Smooth muscle cell (in vitro differentiated cells): ENCODE measurements around the gene ABCF3. TPM values are rescaled to one million over a fixed set of nuclear protein-coding genes. Genes with fewer than 3 reads are reported as not detected.

Experiments used
- DNase-seq: peaks from one replicate; lab custom pipeline; 2025; ENCODE audit not compliant: unreplicated experiment; lab: John Stamatoyannopoulos, UW
- H2AFZ ChIP-seq: fragments of 200-600 bp; sonication (generic); 2 replicates; pipeline ENCODE4 v1.6.0; 2016; ENCODE audit warnings: antibody characterized with exemption, low read depth, mild to moderate bottlenecking
- H3F3A ChIP-seq: fragments of 200-600 bp; sonication (generic); 2 replicates; pipeline ENCODE4 v1.6.0; 2017; ENCODE audit warnings: antibody characterized with exemption, low read depth
- H3K27ac ChIP-seq: fragments of 200-600 bp; sonication (generic); 2 replicates; pipeline ENCODE4 v1.5.1; 2016; ENCODE audit warnings: low read depth, mild to moderate bottlenecking
- H3K27me3 ChIP-seq: fragments of 200-600 bp; sonication (generic); 2 replicates; pipeline ENCODE4 v1.6.1; 2016; ENCODE audit warnings: low read depth, mild to moderate bottlenecking
- H3K36me3 ChIP-seq: fragments of 200-600 bp; sonication (generic); 2 replicates; pipeline ENCODE4 v1.5.1; 2016; ENCODE audit warnings: low read depth
- H3K4me1 ChIP-seq: fragments of 200-600 bp; sonication (generic); 2 replicates; pipeline ENCODE4 v1.5.1; 2016; ENCODE audit warnings: low read depth
- H3K4me2 ChIP-seq: fragments of 200-600 bp; sonication (generic); 2 replicates; pipeline ENCODE4 v1.6.0; 2016; ENCODE audit warnings: mild to moderate bottlenecking
- H3K4me3 ChIP-seq: fragments of 200-600 bp; sonication (generic); 2 replicates; pipeline ENCODE4 v1.5.1; 2016; ENCODE audit warnings: mild to moderate bottlenecking
- H3K79me2 ChIP-seq: fragments of 200-600 bp; sonication (generic); 2 replicates; pipeline ENCODE4 v1.6.0; 2016; ENCODE audit warnings: low read depth, mild to moderate bottlenecking
- H3K9ac ChIP-seq: fragments of 200-600 bp; sonication (generic); 2 replicates; pipeline ENCODE4 v1.6.0; 2016; ENCODE audit warnings: low read depth
- H3K9me3 ChIP-seq: fragments of 200-600 bp; sonication (generic); replicated peaks from 2 replicates; pipeline ENCODE4 v1.5.1; 2016; ENCODE audit warnings: low read depth
- H4K20me1 ChIP-seq: fragments of 200-600 bp; sonication (generic); 2 replicates; pipeline ENCODE4 v1.6.0; 2016; ENCODE audit warnings: low read depth
- CTCF ChIP-seq: fragments of 200-600 bp; sonication (generic); IDR thresholded peaks from 2 replicates; pipeline ENCODE4 v1.5.1; 2017; ENCODE audit warnings: borderline replicate concordance, mild to moderate bottlenecking, antibody characterized with exemption; ENCODE audit not compliant: insufficient read depth, poor library complexity, severe bottlenecking
- WGBS: methylation state at CpG from one replicate; pipeline ENCODE4 v1.1.7; 2016; ENCODE audit warnings: low lambda C conversion rate; 5-methylcytosine and 5-hydroxymethylcytosine counted together
- polyA plus RNA-seq: library from polyadenylated mRNA; unstranded; fragments of >200 nt; fragmentation: Nextera tagmentation; extraction: Ambion mirVana; gene quantifications from 2 replicates; pipeline ENCODE4 v1.2.1, GENCODE V29; 2016
- total RNA-seq: library from RNA; depleted of rRNA; stranded (reverse); fragments of >200 nt; gene quantifications from 2 replicates; pipeline ENCODE4 v1.2.3, GENCODE V29; 2014

ABCF3 gene
- total and polyA plus RNA-seq, 2 experiments from 2014 or later, result 34.6 to 46.3 TPM

DNA sequence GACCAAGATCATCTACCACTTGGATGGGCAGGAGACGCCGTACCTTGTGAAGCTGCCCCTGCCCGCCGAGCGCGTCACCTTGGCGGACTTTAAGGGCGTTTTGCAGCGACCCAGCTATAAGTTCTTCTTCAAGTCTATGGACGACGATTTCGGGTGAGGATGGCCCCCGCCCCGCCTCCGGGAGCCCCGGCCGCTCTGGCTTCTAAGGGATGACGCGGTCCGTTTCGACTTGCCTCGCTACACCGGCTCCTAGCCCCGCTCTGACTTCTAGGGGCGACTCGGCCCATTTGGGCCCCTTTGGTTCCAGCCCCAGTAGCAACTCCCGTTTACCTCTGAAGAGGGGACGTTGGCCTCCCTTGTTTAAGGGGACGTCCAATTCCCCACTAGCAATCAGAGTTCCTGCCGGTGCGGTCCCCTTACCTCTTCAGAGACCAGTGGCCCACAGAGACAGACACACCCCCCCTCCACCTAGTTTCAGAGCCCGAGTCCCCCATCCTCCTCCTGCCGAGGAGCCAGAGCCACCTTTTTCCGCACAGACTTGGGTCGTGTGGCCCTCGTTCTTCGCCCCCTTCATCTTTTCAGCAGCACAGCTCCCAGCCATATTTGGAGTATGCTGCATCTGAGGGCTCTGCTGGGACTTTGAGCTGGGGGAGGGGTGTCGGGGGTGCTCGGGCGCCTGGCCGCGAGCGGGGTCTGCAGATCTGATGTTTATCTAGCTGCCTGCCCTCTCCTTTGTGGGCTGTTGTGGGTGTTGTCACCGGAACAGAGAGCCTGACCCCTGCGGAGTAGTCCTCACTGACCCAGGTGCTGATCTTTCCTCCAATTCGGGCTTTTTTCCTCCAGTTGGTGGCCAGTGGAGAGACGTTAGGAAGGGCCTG, 30.1 kb upstream of the ABCF3 start:
- peak overlapping the region; percentile 38 for H2AFZ ChIP-seq
- WGBS, result 2% methylated on average over 46 of the region's 47 CpGs
- peak overlapping the region; percentile 96 for H3K4me3 ChIP-seq
- no peaks in the 10 kb centered on the region for H3K27me3 ChIP-seq
- H3F3A ChIP-seq, result peaks cover 15% of the 10 kb centered on the region
- peak overlapping the region; percentile 63 for H3K27ac ChIP-seq
- peaks cover 21% of the 10 kb centered on the region for H3K4me1 ChIP-seq
- peaks cover 52% of the 10 kb centered on the region for H4K20me1 ChIP-seq
- no peaks in the 10 kb centered on the region for H3K9me3 ChIP-seq
- DNase-seq, result peak; percentile 41
- H3K79me2 ChIP-seq, result peaks cover 52% of the 10 kb centered on the region
- H3K36me3 ChIP-seq, result no peaks in the 10 kb centered on the region
- no peak for TF ChIP-seq CTCF
- peak overlapping the region; percentile 87 for H3K4me2 ChIP-seq
- peak overlapping the region; percentile 89 for H3K9ac ChIP-seq

GRCh38 chr3:184156522-184156955, 29.5 kb upstream of the ABCF3 start:
- TF ChIP-seq CTCF, result no peak
- peak overlapping the region; percentile 89 for H3K9ac ChIP-seq
- H3K79me2 ChIP-seq, result peaks cover 59% of the 10 kb centered on the region
- no peak overlapping the region for H2AFZ ChIP-seq
- H3K4me3 ChIP-seq, result peak overlapping the region; percentile 96
- DNase-seq, result peak; percentile 28
- no peaks in the 10 kb centered on the region for H3K36me3 ChIP-seq
- 0% methylated on average over 3 of the region's 6 CpGs for WGBS
- no peaks in the 10 kb centered on the region for H3K9me3 ChIP-seq
- peak overlapping the region; percentile 63 for H3K27ac ChIP-seq
- peaks cover 21% of the 10 kb centered on the region for H3K4me1 ChIP-seq
- H3K27me3 ChIP-seq, result no peaks in the 10 kb centered on the region
- H3F3A ChIP-seq, result peaks cover 15% of the 10 kb centered on the region
- H3K4me2 ChIP-seq, result peak overlapping the region; percentile 87
- peaks cover 58% of the 10 kb centered on the region for H4K20me1 ChIP-seq

GRCh38 chr3:184157206-184157605, 28.8 kb upstream of the ABCF3 start:
- TF ChIP-seq CTCF, result no peak
- no peak overlapping the region for H2AFZ ChIP-seq
- peaks cover 15% of the 10 kb centered on the region for H3F3A ChIP-seq
- no peak for DNase-seq
- H3K27me3 ChIP-seq, result no peaks in the 10 kb centered on the region
- no peaks in the 10 kb centered on the region for H3K9me3 ChIP-seq
- no peaks in the 10 kb centered on the region for H3K36me3 ChIP-seq
- H3K9ac ChIP-seq, result peak overlapping the region; percentile 89
- peaks cover 65% of the 10 kb centered on the region for H4K20me1 ChIP-seq
- H3K4me2 ChIP-seq, result peak overlapping the region; percentile 87
- peaks cover 21% of the 10 kb centered on the region for H3K4me1 ChIP-seq
- peak overlapping the region; percentile 96 for H3K4me3 ChIP-seq
- H3K79me2 ChIP-seq, result peaks cover 66% of the 10 kb centered on the region
- H3K27ac ChIP-seq, result peak overlapping the region; percentile 63
